SK-N-SH treated with all-trans-retinoic acid at 6 μM for 48 hours (cell line): Measurements from ENCODE around the gene INTS15.

Source experiments
- ATAC-seq: fragments of 200-7000 bp; cut with Tn5 transposase; 3 replicates; pipeline ENCODE4 v1.9.1; 2020; ENCODE audit warnings: mild to moderate bottlenecking, moderate library complexity
- ARNTL ChIP-seq: fragments of 450-650 bp; formaldehyde crosslinking; IDR thresholded peaks from 2 replicates; pipeline ENCODE4 v1.5.0; 2020; ENCODE audit warnings: low read depth, mild to moderate bottlenecking, moderate library complexity, borderline replicate concordance
- BACH2 ChIP-seq: fragments of 250-450 bp; sonication (Bioruptor Pico); IDR thresholded peaks from 2 replicates; pipeline ENCODE4 v1.9.0; 2021; ENCODE audit warnings: mild to moderate bottlenecking, borderline replicate concordance
- CSDC2 ChIP-seq: fragments of 250-450 bp; sonication (Bioruptor Pico); IDR thresholded peaks from 2 replicates; pipeline ENCODE4 v1.5.0; 2020; ENCODE audit warnings: mild to moderate bottlenecking, moderate library complexity
- CSRNP3 ChIP-seq: fragments of 250-450 bp; sonication (Bioruptor Pico); IDR thresholded peaks from 2 replicates; pipeline ENCODE4 v1.5.1; 2021; ENCODE audit warnings: mild to moderate bottlenecking, moderate library complexity
- ISL1 ChIP-seq: fragments of 250-450 bp; sonication (Bioruptor Pico); IDR thresholded peaks from 2 replicates; pipeline ENCODE4 v2.1.2; 2022; ENCODE audit warnings: mild to moderate bottlenecking, moderate library complexity
- OSR1 ChIP-seq: fragments of 250-450 bp; sonication (Bioruptor Pico); IDR thresholded peaks from 2 replicates; pipeline ENCODE4 v1.8.0; 2022; ENCODE audit warnings: moderate library complexity, mild to moderate bottlenecking, inconsistent platforms
- PATZ1 ChIP-seq: fragments of 250-450 bp; sonication (Bioruptor Pico); IDR thresholded peaks from 2 replicates; pipeline ENCODE4 v1.8.0; 2020; ENCODE audit warnings: mild to moderate bottlenecking, moderate library complexity, borderline replicate concordance
- POU6F1 ChIP-seq: fragments of 250-450 bp; sonication (Bioruptor Pico); IDR thresholded peaks from 2 replicates; pipeline ENCODE4 v1.8.0; 2021; ENCODE audit warnings: low read depth, mild to moderate bottlenecking, moderate library complexity, borderline replicate concordance
- PPARA ChIP-seq: fragments of 250-450 bp; sonication (Bioruptor Pico); IDR thresholded peaks from 2 replicates; pipeline ENCODE4 v1.5.0; 2020; ENCODE audit warnings: mild to moderate bottlenecking, borderline replicate concordance
- RARB ChIP-seq: fragments of 250-450 bp; sonication (Bioruptor Pico); IDR thresholded peaks from 2 replicates; pipeline ENCODE4 v1.8.0; 2021; ENCODE audit warnings: mild to moderate bottlenecking, moderate library complexity
- SNAI2 ChIP-seq: fragments of 250-450 bp; sonication (Bioruptor Pico); IDR thresholded peaks from 2 replicates; pipeline ENCODE4 v1.5.0; 2020; ENCODE audit warnings: mild to moderate bottlenecking, moderate library complexity
- TOX ChIP-seq: fragments of 250-450 bp; sonication (Bioruptor Pico); IDR thresholded peaks from 2 replicates; pipeline ENCODE4 v1.8.0; 2021; ENCODE audit warnings: mild to moderate bottlenecking, moderate library complexity, borderline replicate concordance
- TSHZ2 ChIP-seq: fragments of 250-450 bp; sonication (Bioruptor Pico); IDR thresholded peaks from 2 replicates; pipeline ENCODE4 v1.5.0; 2020; ENCODE audit warnings: mild to moderate bottlenecking, moderate library complexity
- ZC3H10 ChIP-seq: fragments of 250-450 bp; sonication (Bioruptor Pico); IDR thresholded peaks from 2 replicates; pipeline ENCODE4 v1.5.1; 2021; ENCODE audit warnings: mild to moderate bottlenecking, moderate library complexity
- ZFP3 ChIP-seq: fragments of 250-450 bp; sonication (Bioruptor Pico); IDR thresholded peaks from 2 replicates; pipeline ENCODE4 v1.5.0; 2020; ENCODE audit warnings: mild to moderate bottlenecking, moderate library complexity
- ZFP30 ChIP-seq: fragments of 450-650 bp; formaldehyde crosslinking; IDR thresholded peaks from 2 replicates; pipeline ENCODE4 v1.5.0; 2022; ENCODE audit warnings: mild to moderate bottlenecking, moderate library complexity
- ZNF565 ChIP-seq: fragments of 450-650 bp; formaldehyde crosslinking; conservative IDR thresholded peaks from 2 replicates; pipeline ENCODE4 v1.5.0; 2020; ENCODE audit warnings: low read depth, mild to moderate bottlenecking, moderate library complexity
- ZNF70 ChIP-seq: fragments of 450-650 bp; formaldehyde crosslinking; IDR thresholded peaks from 2 replicates; pipeline ENCODE4 v1.5.0; 2020; ENCODE audit warnings: mild to moderate bottlenecking, moderate library complexity
- ZNF8 ChIP-seq: fragments of 450-650 bp; formaldehyde crosslinking; IDR thresholded peaks from 2 replicates; pipeline ENCODE4 v1.5.0; 2020; ENCODE audit warnings: mild to moderate bottlenecking, moderate library complexity

The INTS15 gene

GRCh38 chr7:6637544-6638229, 47.9 kb downstream of the INTS15 start:
- TF ChIP-seq OSR1 (CRISPR knock-in tag) (no peak), ZNF8 (CRISPR knock-in tag) (no peak), PATZ1 (CRISPR knock-in tag) (peak; percentile 64; the same call in 1 of the 2 replicates)
- ATAC-seq, result peak; percentile 68

GRCh38 chr7:6639032-6639431, 49.2 kb downstream of the INTS15 start:
- TF ChIP-seq ZFP3 (no peak), RARB (CRISPR knock-in tag) (no peak), TOX (no peak), ISL1 (CRISPR knock-in tag) (no peak), PPARA (no peak), ZNF70 (CRISPR knock-in tag) (no peak)
- TF ChIP-seq, all 23 proteins: peak for 0
- ATAC-seq, result no peak

GRCh38 chr7:6639627-6640026, 49.8 kb downstream of the INTS15 start:
- no peak for ATAC-seq
- TF ChIP-seq BACH2 (CRISPR knock-in tag), result no peak
- no peak for TF ChIP-seq ZFP3
- TF ChIP-seq PPARA, result no peak
- TF ChIP-seq ZNF8 (CRISPR knock-in tag), result no peak

- no peak for TF ChIP-seq ISL1 (CRISPR knock-in tag)
- TF ChIP-seq SNAI2 (CRISPR knock-in tag), result no peak
- TF ChIP-seq TSHZ2, result no peak
- TF ChIP-seq ZNF565 (CRISPR knock-in tag), result no peak
- TF ChIP-seq ZNF70 (CRISPR knock-in tag), result no peak
- TF ChIP-seq TOX, result no peak
- TF ChIP-seq PPARA, result no peak
- no peak for TF ChIP-seq CSDC2
- TF ChIP-seq ARNTL (CRISPR knock-in tag), result no peak
- TF ChIP-seq ZC3H10 (CRISPR knock-in tag), result no peak
- no peak for TF ChIP-seq POU6F1 (CRISPR knock-in tag)
- TF ChIP-seq ZFP3, result no peak
- no peak for TF ChIP-seq CSRNP3 (CRISPR knock-in tag)
- no peak for TF ChIP-seq ZFP30 (CRISPR knock-in tag)
- no peak for TF ChIP-seq PATZ1 (CRISPR knock-in tag)
- TF ChIP-seq ZNF8 (CRISPR knock-in tag), result no peak
- ATAC-seq, result no peak
These were observed 50.5 kb downstream of the INTS15 start for GRCh38 chr7:6640246-6640721.
